Renal pelvis (tissue), 4 donors: ENCODE results near the gene PLCB1. TPM values are rescaled to one million over a fixed set of nuclear protein-coding genes. Genes with fewer than 3 reads are reported as not detected.

Experiments used
- DNase-seq: peaks from one replicate; pipeline ENCODE4 v3.0.0-alpha.2; 2013
- polyA plus RNA-seq, 3 donors: library from polyadenylated mRNA; unstranded; fragments of 120-200 nt; gene quantifications; one replicate each; pipeline ENCODE4 v1.2.1, GENCODE V29; 2013; ENCODE audit not compliant: insufficient read length in 3 of 3

Gene PLCB1
- polyA plus RNA-seq, 3 donors = 35.7 to 37.7 (median 36.9) TPM

DNA sequence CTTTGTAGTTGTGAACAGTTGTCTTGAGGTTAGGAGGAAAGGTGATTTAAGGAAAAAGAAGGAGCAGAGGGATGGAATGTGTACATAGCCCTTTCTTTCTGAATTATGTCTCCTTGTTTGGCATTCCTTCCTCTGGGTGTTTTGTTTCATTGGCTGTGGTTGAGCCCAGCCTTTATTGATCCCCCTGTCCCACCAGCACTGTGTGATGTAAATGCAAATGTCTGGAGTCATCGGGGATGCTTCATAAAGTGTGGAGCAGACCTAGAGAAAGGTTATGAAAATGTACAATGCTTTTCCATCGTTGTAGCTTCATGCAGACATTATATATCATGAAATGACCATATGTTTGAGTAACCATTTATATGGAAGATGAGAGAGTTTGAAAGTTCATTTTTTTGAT, 164.5 kb downstream of the PLCB1 start:
- DNase-seq = no peak

DNA sequence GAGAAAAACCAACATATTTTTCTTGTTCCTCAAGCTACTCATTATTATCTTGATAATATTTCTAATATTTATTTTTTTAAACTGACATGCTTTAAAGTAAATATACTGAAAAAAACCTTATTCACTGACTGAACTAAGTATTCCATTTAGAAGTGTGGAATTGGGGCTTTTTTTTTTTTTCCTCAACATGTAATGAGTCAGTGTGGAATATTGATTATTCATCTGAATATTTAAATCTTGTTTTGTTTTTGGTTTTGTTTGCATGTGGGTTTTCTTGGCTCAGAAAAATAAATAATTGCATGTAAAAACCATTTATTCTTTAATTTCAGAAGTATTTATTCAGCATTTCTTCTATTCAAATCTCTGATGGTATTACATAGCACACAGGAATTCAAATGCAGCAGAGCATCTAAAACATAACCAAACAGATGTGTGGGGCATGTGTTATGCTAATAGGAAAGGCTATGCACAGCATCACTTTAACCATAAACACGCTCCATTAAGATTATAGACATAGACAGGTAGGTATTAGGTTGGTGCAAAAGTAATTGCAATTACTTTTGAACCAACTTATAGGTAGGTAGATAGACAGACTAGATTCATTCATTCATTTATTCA, 166.5 kb downstream of the PLCB1 start:
- DNase-seq = no peak

DNA sequence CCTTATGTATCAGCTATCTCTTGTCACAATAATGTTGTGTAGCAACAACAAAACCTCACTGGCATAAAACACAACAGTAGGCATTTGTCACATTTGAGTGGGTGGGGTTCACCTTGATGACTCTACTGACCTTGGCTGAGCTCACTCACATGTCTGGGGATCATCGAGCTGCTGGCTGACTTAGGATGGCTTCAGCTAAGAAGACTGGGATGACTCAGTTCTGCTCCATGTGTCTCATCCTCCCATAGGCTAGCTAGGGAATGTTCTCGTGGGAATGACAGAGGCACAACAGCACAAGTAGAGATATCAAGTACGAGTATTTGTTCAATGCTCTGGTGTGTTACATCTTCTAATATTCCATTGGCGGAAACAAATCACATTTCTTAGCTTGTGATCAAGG, 167.9 kb downstream of the PLCB1 start:
- no peak for DNase-seq

DNA sequence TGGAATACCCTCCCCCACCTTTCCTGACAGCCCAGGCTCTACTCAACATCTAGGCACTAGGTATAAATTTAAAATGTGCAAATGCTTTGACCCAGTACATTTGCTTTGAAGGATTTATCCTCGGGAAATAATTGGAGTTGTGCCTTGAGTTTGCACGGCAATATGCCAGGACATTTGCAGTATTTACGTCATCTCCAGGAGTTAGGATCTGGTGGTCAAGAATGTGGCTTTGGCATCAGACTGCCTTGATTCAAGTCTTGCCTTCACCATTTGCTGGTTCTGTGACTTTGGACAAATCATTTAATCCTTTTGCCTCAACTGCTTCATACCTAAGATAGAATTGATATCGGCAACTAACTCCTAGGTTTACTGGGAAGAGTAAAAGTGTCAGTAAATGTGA, 169.6 kb downstream of the PLCB1 start:
- DNase-seq = no peak

DNA sequence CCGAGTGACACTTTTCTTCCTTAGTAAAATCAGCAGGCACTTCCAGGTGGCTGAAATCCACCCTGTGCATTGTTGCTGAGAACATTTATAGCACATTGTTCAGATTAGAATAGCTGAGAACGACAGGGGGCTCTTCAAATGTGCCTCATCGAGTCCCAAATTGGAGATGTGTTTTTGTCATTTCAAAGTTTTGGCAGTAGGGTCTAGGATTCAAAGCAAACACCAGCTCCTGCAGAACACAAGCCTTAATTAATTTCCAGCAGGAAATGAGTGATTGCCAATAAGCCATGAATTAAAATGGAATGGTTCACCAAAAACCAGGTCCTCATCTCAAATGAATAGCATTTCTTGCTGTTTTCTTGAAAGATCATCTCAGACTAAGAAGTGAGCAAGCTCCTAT, 171.6 kb downstream of the PLCB1 start:
- no peak for DNase-seq

DNA sequence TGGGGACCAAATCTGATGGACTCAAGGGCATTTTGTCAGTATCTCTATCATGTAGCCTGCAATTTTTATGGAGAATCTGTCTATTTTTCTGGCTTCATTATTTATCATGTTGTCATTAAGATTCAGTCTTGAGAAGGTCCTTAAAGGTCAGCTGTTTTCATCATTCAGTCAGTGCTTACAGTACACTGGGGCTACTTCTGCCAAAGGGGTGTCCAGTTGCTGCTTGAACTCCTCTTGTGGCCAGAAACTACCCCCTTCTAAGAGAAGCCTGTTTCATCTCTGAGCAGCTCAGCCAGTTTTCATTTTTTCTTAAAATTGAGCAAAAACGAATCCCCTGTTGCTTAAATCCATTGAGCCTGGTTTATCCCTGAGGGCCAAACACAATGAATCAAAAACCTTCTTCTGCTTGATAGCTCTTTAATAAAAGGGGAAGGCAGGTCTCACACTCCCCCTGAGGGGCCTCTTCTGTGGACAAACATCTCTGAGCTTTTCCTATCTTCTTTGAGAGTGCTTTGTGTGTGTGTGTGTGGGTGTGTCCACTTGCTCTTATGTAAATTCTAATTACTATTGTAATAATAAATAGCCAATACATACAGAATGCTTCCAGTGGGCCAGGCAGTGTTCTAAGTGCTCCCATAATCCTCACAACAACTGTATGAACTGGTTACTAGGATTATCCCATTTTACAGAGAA, 172.2 kb downstream of the PLCB1 start:
- no peak for DNase-seq

DNA sequence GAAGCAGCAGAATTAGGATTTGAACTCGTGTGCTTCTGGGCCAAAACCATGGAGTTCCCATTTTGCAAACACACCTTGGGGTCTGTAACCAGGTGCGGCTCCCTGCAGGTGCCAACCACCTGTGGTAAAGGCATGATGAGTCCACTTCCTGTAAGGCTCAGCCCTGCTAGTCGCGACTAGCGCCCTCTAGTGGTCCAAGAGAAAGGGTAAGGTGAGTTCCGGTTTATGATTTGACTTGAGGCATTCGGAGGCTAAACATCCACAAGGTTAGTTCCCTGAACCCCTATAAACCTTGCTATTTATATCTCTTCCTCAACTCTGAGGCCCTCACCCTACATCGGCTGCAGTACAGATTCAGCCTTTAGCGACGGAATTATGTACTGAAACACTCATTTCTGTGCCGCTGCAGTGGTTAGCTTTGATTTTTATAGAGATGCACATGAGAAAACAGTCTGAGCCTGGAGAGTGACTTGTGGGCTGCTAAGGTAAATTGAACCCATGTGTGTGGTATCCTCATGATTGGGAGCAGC, 173.4 kb downstream of the PLCB1 start:
- no peak for DNase-seq

DNA sequence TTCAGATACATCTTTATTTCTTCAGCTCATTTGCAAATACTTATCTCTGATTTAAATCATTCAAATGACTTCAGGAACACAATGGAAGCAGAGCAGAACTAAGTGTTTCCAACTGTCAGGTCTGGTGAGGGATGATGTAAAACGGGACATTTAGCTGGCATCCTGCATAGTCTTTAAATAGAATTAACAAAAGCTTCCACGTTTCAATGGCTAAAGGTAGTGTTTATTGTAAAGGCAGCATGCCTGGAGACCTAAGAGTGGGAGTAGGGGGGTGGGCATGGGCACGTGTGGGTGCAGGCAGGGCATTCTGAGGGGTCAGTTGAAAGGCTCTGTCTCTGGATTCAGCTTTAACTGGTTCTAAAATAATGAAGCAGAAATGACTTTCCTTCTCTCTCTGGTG, 174.9 kb downstream of the PLCB1 start:
- DNase-seq = no peak

DNA sequence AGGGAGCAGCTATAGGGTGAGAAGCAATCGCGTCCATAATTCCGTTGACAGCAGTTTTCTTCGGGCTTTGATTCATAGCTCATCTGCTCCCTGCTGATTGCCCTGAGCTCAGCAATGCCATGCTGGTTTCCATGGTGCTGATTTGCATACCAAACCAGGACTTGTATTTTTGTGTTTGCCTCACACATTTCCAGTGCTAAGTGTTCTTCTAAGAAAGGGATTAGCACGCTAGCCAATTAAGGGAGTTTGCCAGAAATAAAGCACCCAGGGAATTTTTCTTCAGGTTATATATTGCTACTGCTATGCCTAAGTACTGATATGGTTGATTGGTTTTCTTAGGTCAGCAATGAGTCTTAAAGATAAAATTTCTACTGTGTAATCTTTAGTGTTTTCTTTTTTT, 177.6 kb downstream of the PLCB1 start:
- DNase-seq = no peak

DNA sequence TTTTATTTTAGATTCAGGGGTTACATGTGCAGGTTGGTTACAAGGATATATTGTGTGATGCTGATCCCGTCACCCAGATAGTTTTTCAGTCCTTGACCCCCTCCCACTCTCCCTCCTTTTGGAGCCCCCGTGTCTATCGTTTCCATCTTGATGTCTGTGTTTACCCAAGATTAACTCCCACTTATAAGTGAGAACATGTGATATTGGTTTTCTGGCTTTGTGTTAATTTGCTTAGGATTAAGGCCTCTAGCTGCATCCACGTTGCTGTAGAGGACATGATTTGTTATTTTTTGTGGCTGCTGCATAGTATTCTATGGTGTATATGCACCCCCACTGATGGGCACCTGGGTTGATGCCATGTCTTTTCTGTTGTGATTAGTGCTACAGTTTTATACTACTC, 178.6 kb downstream of the PLCB1 start:
- no peak for DNase-seq

DNA sequence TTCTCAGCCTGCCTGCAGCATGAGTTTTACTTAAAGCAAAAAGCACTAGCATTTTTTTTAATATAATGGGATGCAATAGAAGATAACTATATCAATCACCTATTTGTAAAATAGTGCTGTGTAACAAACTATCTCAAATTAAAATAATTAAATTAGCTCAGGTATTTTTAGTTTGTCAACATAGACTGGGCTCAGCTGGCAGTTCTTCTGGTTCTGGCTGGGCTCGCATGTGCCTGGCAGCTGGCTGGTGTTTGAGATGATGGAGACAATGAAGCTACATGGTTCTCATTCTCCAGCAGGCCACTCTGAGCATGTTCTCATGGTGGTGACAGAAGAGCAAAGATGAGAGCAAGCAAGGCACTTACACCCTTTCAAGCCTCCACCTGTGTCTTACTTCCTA, 181.0 kb downstream of the PLCB1 start:
- DNase-seq = no peak

DNA sequence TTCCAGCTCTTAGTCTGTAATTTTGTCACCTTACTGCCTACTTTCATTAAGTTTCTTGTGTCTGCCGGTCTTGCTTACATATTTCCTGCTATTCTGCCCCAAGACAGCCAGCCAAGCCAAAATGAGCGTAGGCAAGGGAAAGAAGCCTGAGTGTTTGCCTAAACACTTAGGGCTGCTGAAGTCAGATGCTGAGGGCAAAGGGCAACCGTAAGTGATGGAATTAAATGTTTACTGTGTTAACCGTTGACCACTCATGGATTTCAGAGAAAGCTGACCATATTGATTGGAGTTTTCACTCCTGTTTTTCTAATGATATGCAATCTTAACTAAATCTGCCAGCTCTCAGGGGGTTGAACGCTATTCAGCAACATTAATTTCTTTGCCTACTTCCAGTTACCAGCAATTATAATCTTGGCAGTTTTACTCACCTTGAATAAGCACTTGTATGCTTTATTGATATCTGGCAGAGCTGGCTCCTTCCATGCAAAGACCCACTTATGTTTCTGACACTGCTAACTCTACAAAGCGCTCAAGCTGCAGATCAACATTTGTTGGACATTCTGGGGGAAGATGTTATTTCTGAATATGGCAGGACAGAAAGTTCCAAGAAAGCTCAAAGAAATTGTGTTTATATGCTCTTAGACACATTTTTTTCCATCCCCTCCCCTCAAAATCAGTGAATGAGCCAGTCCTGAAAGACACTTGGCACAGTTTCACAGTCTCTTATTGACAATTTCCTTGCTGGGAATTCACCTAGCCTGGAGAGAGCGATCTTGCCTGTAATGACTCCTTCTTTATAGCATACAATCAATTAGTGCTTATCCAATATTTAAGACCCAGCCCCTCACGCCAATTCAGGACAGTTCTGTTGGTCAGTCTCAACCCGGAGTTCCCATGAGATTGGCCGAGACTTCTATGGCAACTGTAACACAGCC, 183.8 kb downstream of the PLCB1 start:
- DNase-seq = no peak

DNA sequence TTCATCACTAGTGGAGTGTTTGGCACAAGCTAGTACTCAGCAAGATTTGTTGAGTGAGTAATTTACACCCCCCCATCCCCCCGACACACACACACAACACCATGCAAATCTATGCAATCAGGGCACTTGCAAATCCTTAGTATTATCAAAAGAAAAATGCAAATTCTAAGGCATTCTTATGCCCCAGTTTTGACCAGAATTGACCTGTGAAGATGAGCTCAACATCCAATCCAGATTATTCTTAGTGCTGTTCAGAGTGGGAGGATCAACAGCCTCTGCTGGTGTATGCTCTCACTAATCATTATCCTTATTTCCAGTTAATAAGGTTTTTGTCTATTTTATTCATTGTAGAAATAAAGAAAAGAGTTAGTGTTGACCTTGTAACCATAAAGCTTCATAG, 185.4 kb downstream of the PLCB1 start:
- no peak for DNase-seq

DNA sequence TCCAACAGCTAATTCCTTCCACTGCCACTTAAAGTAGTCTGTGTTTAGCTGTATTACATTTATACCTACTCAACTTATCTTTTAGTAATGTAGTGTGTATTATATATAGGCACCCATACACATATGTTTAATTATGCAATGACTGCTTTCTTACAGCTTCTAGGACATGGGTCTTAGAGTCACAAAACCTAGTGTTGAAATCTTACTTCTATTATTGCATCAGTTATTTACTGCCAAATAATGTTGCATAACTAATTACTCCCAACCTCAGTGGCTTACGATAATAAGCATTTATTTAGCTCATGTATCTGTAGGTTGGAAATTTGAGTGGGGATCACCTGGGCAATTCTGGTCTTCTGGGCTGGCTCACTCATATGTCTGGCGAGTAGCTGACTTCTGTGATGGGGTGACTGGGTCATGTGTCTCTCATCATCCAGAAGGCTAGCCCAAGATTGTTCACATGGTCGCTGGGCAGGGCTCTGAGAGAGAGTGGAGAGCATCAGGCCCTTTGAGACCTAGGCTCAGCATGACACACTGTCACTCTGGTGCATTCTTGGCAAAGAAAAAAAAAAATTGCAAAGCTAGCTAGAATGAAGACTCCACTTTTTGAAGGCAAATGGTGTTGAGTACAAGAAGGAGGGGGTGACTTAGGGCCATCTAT, 187.0 kb downstream of the PLCB1 start:
- DNase-seq = no peak

DNA sequence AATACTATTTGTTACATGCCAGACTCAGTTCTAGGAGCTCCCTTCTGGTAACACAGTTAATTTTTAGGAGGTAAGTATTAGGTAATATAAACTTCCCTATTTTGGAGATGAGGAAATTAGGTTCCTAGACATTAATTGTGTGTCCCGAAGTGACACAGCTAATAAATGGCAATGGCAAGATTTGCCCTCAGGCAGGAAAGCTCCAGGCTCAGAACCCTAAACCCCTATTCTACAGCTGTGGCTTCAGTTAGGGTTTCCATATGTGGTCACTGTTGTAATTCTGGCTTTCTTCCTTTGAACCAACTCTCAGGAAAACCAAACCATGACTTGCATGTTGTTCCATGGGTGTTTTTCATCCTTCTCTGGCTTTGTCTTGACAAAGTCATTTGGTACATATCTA, 188.2 kb downstream of the PLCB1 start:
- no peak for DNase-seq

DNA sequence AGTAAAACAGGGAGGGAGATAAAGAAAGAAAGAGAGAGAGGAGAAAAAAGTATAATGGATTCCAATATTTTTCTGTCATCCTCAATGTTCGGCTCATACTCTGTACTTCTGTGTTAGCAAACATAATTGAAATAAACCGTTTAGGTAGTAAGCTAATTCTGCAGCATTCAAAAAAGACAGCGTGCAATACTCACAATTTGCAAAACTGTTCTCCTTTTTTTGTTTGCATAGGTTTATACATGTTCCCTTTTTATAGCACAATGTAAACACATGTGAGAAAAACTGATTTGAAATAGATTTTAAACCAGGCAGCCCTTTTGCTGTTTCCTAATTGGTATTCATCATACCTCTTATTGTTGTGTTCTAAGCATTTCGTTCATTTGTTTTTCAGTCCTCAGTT, 188.9 kb downstream of the PLCB1 start:
- DNase-seq = no peak

DNA sequence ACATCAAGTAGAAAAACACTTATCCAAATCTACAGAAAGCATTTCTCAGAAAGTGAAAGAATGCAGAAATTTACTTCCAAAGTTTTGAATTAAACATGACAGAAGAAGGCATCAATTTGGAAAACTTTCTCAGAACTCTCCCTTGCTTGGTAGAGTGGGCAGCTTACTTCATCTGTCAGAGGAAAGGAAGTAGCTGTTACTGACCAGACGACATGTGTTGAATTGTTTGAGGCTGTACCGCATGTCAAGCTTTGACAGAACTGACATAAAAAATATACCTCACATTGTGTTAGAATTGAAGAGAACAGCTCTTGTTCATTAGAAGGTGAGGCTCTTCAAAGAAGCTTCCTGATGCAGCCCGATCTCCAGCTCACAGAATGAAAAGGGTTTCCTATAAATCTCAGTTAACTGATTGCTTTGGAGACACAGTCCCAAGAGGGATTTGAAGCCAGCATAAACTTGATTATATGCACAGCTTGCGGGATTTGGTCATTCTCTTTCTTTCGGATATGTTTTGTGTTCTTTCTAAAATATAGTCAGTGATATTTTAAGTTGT, 190.7 kb downstream of the PLCB1 start:
- no peak for DNase-seq

DNA sequence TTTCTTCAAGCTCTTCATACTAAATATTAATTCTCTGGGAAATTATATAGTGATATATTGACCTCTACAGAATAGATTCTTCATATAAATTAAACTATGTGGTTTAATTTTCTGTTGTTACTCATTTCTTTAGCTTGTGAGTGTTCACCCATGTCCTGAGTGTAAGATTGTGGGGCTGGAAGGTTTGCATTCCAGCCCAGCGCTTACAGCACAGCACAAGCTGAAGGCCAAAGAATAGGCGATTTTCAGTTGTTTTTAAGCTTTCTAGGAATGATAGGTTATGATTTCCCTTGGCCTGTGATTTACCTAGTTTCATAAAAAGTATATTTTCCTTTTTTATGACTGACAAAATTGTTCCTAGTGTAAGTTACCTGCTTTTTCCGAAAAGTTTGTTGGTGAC, 194.1 kb downstream of the PLCB1 start:
- DNase-seq = no peak

DNA sequence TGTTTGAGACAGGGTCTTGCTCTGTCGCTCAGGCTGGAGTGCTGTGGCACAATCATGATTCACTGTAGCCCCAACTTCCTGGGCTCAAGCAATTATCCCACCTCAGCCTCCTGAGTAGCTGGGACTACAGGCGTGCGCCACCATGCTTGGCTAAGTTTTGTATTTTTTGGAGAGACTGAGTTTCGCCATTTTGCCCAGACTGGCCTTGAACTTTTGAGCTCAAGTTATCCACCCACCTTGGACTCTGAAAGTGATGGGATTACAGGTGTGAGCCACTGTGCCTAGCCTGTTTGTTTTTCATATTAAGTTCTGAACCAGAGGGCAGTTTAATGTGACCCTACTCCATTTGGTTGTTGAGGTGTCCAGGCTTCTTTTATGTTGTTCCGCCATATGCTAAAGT, 194.8 kb downstream of the PLCB1 start:
- DNase-seq = no peak

DNA sequence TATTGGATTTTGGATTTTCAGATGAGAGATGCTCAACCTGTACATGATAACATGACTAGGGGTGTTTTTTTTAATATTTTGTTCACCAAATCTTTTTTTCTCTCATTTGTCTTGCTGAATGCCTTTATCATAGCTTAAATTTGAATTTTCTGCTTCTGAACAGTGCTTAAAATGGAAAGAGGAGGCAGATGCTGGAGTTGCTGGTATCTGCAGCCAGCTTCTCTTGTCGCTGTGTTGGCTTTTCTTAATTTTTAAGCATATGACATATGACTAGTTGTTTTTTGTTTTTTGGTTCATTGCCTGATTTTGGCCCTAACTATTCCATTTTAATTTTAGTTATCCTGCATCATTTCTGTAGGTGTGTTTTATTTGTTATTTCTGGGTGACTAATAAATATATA, 196.1 kb downstream of the PLCB1 start:
- no peak for DNase-seq

DNA sequence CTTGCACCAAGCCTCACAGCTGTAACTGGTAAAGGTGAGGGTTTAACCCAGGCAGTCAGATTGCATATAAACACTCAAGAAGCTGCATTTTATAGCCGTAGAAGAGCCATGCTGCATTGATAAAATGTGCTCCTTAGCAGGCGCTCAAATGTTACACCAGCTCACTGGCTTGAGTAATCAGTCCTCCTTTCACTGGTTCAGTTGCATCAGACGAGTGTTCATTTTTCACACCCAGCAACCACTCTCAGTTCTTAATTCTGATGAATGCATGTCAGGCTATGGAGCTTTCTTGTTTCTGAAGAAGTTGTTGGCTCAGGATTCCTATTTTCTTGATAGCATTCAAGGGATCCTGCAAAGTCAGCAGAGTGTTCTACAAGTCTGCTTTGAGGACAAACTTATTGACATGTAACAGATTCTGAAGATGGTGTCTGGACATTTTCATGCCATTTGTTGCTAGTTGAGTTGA, 198.3 kb downstream of the PLCB1 start:
- no peak for DNase-seq
